GM18907 (cell line): ENCODE measurements around the gene ACOT8.
"Not testable (repeated sequence)": the region's sequence is repeated elsewhere in the genome, so short reads cannot be mapped to it uniquely, and the experiment has no call there.

Source experiments
- ATAC-seq: cut with Tn5 transposase; IDR thresholded peaks from one replicate; pipeline ENCODE4 v1.9.1; 2021; ENCODE audit warnings: mild to moderate bottlenecking, moderate library complexity; ENCODE audit not compliant: unreplicated experiment

Gene ACOT8

DNA sequence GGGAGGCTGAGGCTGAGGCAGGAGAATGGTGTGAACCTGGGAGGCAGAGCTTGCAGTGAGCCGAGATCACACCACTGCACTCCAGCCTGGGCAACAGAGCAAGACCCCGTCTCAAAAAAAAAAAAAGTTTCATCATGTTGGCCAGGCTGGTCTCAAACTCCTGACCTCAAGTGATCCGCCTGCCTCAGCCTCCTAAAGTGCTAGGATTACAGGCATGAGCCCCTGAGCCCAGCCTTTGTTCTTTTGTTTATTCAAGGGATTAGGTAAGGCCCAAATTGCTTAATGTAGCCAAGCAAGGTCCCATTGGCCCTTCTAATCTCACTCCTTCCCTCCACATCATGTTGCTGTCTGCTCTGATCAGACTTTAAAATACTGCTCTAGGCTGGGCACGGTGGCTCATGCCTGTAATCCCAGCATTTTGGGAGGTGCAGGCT is 27.5 kb downstream of the ACOT8 start:
- ATAC-seq = not testable (repeated sequence)

DNA sequence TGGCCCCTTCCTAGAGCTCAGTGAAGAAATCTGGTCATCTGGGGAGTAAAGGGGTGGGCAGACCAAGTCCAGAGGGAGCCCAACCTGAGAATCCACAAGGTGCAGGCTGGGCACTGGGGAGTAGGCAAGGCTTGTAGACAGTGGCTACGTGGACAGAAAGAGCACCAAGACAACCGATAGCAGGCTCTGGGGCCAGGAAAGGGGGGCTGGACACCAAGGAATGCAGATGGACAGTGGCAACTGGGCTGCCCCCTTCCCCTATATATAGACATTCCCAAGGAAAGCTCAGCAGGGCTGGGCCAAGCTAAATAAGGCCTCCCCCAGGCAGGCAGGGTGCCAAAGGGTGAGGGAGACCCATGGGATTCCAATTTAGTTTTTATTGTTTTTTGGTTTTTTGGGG is 28.6 kb downstream of the ACOT8 start:
- no peak for ATAC-seq

DNA sequence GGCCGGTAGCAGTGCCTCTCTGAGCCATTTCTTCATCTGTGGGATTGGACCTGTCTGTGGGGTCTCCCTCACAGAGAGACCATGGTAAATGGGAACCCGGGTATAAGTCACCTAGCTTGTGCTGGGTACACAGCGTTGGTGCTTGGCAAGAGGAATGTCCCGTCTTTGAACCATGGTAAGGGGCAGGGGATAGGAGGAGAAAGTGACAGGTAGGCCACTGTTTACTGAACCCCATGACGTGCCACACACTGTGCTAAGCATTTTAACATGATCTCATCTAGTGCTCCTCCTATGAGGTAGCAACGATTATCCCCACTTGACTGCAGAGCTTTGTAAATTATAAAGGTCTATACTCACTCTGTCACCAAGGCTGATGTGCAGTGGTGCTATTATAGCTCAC is 29.5 kb downstream of the ACOT8 start:
- ATAC-seq = no peak

DNA sequence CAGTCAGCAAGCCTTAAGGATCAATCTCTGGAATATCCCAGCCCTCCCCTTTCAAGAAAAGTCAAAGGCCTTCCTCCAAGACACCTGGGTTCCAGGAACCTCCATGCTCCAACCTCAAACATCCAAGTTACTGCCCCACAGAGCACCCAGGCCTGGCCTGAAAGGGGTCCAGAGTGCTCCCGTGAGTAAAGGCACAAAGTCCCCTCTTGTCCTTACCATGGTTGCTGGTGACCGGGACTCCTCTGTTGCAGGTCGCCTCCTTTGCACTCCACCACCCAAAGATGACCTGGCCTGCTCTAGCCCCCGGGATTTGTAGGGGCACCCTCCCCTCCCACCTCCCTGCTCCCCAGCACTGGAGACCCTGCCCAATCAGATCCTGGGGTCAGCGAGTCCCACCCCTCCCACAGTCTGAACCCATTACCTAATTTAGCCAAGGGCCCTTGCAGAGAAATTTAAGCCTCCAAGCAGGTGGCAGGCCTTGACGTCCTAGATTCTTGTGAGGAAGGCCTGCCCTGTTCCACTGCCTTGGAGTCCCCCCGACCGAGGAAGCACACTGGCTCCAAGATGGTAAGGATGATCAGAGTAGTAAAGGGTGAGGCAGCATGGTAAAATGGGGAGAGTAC is 30.1 kb downstream of the ACOT8 start, which contains the start of gene TNNC2:
Gene TNNC2 (minus strand): TSS at position 283 of the 623 bp plus-strand sequence. CDS start 64 bp downstream, at position 219.
- no peak for ATAC-seq

DNA sequence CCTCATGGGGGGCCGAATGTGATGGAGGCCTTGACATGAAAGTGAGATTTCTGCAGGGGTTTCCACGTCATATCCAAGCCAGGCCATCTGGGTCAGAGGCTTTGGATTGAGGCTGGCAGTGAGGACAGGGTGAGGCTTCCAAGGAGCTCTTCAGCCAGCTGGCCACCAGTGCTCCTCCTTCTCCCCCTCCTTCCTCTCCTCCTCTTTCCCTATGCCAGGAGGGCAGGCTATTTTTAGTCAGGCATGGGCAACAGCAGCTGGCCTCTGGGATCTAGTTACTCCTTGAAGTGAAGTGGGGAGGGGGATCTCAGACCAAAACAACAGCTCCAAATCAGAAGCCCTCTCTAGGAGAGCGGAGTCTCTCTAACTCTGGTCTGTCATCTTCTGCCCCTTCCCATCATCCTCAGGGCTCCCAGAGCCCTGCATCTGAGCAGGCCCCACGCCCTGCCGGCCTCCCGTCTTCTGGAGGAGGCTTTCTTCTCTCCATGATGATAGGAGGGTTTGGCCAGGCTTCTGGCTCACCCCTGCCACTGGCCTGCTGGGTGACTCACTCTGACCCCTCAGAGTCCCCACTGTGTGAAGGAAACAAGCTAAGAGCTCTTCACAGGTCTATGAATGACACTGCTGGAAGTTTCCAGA is 30.7 kb downstream of the ACOT8 start:
- ATAC-seq = no peak

DNA sequence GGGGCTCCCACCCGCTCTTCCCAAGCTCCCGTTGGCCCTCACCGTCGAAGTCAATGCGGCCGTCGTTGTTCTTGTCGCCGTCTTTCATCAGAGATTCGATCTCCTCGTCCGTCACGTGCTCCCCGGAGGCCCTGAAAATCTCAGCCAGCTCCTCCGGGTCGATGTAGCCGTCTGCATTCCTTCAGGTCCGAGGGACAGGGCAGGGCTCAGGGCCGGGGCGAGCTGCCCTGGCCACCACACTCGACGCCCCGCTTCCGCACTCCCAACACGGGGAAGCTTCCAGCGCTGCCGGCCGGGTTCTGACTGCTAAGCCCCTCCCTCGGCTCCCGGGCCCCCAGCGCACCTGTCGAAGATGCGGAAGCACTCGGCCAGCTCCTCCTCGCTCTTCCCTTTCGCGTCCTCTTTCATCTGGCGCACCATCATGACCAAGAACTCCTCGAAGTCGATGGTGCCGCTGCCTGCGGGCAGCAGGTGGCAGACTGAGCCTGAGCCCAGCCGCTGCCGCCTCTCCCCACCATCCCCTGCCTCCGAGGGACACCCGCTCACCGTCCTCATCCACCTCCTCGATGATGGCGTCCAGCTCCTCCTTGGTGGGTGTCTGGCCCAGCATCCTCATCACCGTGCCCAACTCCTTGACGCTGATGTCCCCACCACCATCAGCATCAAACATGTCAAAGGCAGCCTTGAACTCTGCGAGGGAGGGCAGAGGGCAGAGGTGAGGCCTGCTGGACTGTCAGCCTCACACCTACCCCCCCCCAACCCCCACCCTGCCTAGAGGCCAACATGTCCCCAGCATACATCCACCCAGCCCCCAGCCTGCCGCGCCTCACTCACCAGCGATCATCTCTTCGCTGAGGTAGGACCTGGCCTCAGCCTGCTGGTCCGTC is 33.0 kb downstream of the ACOT8 start:
- ATAC-seq = no peak

DNA sequence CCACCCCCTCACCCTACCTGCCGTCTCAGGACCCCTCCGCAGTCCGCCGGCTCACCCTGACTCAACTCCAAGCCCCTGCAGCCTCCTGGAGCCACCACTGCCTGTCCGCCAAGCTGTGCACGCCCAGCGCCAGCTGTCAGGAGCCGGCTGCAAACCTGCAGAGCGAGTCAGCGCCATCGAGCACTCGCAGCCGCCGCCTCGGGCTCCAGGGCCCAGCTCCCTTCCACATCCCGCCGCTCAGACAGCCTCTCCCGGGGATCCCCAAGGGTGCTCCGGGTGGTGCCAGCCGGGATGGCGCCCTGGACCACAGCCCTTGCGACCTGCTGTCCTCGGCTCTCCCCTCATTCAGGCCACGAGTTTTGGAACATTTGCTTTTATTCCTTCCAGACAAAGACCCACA is 34.3 kb downstream of the ACOT8 start:
- ATAC-seq = no peak

DNA sequence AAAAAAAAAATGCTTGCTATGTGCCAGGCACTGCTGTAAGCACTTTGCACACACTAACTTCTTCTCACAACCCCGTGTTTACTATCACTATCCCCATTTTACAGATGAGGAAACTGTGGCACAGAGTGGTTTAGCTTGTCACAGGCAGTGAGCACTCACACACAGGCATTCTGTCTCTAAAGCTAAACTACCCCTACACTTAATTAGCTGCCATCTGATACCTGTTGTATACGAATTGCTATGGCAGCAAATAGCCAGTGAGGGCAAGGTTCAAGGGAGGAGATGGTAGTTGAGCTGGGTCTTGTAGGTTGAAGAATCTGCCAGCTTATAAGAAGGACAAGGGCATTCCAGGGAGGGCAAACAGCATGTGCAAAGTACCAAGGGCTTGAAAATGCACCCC is 35.2 kb downstream of the ACOT8 start:
- no peak for ATAC-seq

DNA sequence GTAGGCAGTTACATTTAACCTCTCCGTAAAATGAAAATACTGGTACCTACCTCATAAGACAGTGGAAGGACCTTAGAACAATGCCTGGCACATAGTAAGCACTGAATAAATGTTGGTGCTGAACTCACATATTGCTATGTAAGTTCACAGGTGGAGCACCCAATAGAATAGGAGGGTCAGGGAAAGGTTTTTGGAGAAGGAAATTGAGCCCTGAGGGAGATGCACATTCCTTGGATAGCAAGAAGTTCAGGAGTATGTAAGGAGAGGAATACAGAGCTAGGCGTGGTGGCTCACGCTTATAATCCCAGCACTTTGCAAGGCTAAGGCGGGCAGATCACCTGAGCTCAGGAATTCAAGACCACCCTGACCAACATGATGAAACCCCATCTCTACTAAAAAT is 37.7 kb downstream of the ACOT8 start:
- no peak for ATAC-seq

DNA sequence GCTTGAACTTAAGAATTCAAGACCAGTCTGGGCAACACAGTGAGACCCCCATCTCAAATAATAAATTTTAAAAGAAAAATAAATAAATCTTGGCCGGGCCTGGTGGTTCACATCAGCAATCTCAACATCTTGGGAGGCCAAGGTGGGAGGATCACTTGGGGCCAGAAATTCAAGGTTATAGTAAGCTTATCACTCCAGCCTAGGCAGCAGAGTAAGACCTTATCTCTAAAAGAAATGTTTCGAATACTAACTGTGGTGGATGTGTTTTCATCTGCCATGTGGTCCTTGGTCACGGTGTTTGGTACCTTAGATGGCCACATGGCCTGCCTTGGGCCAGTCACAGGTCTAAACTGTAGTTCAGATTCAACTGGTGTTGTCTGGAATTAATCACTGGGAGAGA is 39.0 kb downstream of the ACOT8 start:
- ATAC-seq = no peak

DNA sequence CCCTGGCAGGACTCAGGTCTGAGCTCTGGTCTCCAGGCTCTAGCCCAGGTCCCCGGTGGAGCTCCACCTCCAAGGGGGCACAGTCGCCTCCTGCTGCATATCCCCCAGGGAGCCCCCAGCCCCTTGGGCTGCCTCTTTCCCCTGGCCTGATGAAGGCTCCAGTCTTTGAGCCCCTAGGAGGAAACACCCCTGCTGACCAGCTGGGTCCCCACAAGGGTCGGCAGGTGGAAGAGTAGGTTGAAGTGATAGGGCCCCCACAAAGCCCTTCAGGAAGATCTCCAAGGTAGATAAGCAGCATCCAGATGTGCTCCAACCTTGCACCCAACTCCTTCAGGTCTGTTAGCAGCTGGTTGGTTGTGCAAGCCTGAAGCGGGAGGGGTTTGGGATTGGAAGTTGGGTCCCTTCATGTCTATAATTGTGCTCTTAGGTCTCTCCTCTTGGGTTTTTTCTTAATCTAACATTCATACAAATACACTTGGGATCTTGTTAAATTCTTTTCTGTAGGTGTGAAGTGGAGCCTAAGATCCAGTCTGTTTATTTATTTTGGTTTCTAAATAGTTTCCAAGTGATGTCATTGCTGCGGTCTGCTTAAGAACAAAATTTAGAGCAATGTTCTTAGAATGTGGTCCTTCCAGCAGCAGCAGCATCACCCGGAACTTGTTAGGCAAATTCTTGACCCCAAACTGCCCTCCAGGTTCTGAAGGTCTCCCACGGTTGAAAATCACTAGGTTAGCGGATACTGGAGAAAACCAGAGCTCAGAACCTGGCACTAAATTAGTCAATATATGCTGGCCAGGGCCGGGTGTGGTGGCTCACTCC is 39.6 kb downstream of the ACOT8 start:
- no peak for ATAC-seq

DNA sequence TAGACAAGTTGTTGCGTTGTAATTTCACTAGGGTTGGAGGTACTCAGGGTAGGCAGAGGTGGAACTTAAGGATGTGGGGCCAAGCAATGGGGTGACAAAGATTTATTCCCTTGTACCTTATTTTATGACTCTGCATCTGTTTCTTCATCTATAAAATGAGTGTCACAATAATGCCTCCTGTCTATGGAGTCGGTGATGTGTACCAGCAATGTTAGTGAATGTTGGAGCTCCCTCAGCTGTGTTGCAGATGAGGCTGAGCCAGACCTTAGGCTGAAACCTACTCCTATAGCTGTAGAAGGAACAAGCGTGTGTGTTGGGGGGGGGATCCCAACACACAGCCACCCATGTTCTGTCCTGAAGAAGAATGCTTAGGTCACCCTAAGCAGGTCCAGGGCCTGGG is 40.2 kb downstream of the ACOT8 start:
- ATAC-seq = no peak

DNA sequence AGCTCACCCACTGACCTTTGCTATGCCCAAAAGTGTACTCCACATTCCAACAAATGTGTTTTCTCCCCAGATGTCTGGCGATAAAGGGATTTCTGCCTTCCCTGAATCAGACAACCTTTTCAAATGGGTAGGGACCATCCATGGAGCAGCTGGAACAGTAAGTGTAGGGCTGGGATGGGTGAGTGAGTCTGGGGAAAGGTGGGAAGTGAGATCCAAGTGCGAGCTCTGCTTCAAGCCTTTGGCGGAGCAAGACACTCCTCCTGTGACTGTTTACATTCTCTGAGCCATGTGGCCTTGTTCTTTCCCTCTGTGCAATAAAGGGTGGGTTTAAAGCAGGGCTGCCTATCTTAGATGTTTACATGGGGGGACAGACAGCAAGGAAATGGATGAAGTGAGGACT is 42.9 kb downstream of the ACOT8 start:
- ATAC-seq = no peak

DNA sequence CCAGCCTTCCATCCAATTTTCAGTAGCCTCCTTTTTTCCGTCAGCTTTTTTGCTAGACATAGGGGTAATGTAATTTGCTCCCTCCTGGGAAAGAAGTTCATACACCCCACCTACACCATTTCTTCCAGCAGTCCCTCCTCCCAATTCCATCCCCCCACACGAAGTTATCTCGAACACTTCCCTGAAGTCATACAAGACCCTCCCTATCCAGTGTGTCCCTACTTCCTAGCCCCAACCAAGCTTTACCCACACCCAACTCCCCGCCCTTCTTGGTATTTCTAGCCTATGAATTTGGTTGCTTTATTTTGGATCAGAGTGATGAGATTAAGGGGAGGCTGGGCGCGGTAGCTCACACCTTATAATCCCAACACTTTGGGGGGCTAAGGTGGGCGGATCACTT is 43.7 kb downstream of the ACOT8 start:
- no peak for ATAC-seq

DNA sequence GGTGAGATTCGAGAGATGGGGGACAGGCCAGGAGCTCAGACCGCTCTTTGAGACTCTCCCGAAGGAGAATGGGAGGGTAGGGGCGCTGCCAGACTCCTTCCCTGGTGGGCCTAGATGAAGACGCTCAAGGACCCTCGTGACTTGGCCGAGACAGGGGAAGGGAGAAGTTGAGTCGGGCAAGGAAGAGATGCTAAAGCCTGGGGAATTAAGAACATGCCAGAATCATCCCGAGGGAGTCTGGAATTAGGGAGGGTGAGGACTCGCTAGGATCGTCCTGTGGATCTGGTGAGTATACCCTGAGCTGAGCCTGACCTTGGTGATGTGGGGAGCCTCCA is 44.2 kb downstream of the ACOT8 start:
- ATAC-seq = peak; percentile 7

DNA sequence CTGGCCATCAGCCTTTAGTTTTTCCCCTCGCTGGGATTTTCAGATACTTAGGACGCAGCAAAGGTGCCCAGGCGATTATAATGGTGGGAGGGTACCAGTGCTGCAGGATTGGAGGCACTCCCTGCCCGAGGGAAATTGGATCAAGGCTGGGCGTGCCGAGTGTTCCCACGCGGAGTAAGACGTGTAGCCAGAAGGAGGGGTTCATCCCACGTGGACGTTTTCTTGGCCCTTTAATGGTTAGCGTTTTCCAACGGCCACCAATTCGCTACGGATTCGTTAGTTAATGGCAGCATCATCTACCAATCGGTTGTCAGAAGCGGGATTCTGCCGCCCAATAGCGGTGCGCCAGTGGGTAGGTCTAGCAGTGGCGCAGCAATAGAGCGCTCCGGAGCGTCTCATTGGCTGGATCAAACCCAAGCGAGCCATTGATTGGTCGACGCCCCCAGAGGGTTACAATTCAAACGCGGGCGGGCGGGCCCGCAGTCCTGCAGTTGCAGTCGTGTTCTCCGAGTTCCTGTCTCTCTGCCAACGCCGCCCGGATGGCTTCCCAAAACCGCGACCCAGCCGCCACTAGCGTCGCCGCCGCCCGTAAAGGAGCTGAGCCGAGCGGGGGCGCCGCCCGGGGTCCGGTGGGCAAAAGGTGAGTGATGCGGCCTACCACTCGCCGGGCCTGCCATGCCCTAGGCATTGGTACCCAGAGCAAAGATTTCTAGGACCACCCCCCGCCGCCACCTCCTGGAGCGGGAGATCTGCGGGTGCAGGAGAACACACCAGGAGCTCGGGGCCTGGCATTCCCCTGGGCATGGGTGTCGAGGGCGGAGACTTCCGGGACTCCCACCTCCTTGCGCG is 44.8 kb downstream of the ACOT8 start, which contains the start of gene UBE2C:
Gene UBE2C (plus strand): TSS at position 488 of the 849 bp plus-strand sequence. CDS start 52 bp downstream, at position 540.
- ATAC-seq = peak; percentile 96

DNA sequence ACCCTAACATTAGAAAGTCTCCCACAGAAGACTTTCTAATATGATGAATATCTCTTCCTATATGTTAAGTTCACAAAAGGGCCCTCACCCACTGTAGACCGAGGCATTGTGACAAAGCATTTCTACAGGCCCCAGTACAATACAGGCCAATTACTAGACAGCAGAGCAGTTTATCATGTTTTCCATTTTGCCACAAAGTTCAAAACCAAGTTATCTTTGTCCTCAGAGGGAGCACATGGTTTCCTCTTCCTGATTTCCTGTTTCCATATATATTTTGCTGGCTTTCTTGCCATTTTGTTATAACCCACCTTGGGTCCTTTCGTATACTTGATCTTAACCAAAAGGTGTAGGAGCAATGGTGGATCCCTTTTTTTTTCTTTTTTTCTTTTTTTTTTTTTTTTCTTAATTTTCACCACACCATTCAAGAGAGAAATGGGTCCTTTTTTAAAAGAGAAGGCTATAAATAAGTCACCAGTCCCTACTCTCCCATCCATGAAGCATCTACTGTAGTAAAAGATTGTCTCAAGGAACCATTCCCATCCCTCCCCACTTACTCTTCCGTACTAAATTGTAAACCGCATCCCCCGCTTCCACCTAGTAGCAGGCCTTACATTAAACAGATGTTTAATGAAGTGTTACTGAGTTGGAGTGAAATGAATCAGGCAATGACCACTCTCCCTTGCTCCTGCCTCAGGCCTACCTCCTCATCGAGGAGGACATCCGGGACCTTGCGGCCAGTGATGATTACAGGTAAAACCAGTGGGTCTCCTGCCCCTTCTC is 46.8 kb downstream of the ACOT8 start:
- ATAC-seq = no peak

DNA sequence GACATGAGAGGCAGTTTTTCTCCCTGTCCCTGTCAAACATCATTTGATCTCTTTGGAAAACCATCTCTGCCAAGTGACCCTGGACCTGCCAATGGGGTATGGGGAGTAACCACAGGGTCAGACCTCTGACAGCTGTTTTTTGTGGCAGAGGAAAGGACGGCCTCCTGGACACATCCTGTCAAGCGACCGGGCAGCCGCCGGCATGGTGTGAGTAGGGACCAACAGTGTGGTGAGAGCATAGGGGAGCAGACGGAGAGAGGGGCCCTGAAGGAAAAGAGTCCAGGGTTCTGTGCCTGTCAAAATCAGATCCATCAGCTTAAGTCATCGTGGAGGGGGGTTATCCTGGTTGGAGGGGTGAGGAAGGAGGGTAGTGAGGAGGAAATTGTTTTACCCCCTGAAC is 55.3 kb downstream of the ACOT8 start:
- ATAC-seq = no peak

DNA sequence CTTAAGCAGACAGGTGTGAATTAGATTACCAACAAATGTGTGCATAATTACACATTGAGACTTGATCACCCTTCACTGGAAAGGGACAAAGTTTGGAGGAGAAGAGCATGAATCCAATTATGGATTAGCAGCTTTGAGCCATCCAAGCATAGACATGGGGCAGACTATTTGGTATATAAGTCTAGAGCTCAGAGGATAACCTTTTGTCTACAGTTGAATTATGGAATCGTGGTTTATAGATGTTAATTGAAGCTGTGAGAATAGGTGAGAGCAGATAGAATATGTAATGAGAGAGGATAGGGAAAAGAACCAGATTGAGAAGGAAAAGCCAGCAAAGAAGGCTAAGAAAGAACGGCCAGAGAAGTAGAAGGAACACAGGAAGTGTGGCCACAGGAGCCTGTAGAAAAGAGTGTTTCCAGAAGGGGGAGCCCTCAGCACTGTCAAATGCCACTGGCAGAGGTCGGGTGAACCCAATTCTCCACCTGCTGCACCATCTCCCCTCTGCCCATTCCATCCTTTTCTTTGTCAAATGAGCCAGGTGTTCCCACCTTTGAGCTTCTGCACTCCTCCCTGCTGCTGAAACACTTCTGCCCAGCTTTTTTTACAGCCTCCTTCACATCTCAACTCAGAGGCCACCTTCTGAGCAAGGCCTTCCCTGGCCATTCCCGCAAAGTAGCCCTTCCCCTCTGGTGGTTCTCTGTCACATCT is 58.1 kb downstream of the ACOT8 start:
- ATAC-seq = no peak
